LoVo (cell line): Measurements from ENCODE around the gene DDX6.

ENCODE experiments used
- DNase-seq: peaks from one replicate; pipeline ENCODE4 v3.0.0-alpha.2; 2016; ENCODE audit warnings: low spot score

The DDX6 gene

GRCh38 chr11:118705111-118705741 lies 85.7 kb downstream of the DDX6 start:
- DNase-seq = no peak

GRCh38 chr11:118703563-118704106 lies 87.3 kb downstream of the DDX6 start:
- DNase-seq = no peak

- DNase-seq = no peak
Observed at GRCh38 chr11:118699506-118700220, 91.3 kb downstream of the DDX6 start.
